ENCODE data around the gene MRPL22. TPM values are rescaled to one million over a fixed set of nuclear protein-coding genes. Genes with fewer than 3 reads are reported as not detected.
"Not testable (repeated sequence)": the region's sequence is repeated elsewhere in the genome, so short reads cannot be mapped to it uniquely, and the experiment has no call there.

Gene MRPL22
- total RNA-seq, 1 experiment from 2014 or later = 77.2 TPM

- TF ChIP-seq CTCF (conservative IDR thresholded peaks at IDR 0.05) = no peak
- H3K79me2 ChIP-seq (ENCODE audit: insufficient read depth, low read length) = peaks cover 9% of the 10 kb centered on the region
Observed at GRCh38 chr5:154937718-154938466, 3.0 kb upstream of the MRPL22 start, which contains the start of gene GEMIN5. Gene GEMIN5, minus strand, starts transcription at chr5:154938211. Its CDS starts 78 bp downstream, at chr5:154938133.

GRCh38 chr5:154939387-154939786 is 1.5 kb upstream of the MRPL22 start:
- not testable (repeated sequence) for H3K27ac Mint-ChIP-seq; H3K14ac ChIP-seq (ENCODE audit: insufficient read depth, low read length); H3K56ac ChIP-seq (ENCODE audit: insufficient read length, low read depth, low read length); H2BK120ac ChIP-seq (ENCODE audit: low read depth, low read length, poor library complexity, severe bottlenecking); H2AK5ac ChIP-seq (ENCODE audit: insufficient read length, low read length); H3K23ac ChIP-seq (ENCODE audit: insufficient read length, low read depth, low read length); H3K79me2 ChIP-seq (ENCODE audit: insufficient read depth, low read length); H3T11ph ChIP-seq (ENCODE audit: low read length); H2BK12ac ChIP-seq (ENCODE audit: insufficient read length, low read depth, low read length); H3K4me3 Mint-ChIP-seq; H4K91ac ChIP-seq (ENCODE audit: insufficient read length, low read depth, low read length); H3K27me3 Mint-ChIP-seq (ENCODE audit: low read depth); H3K9me3 ChIP-seq (ENCODE audit: control insufficient read depth, low read depth, low read length); H3K9me3 Mint-ChIP-seq; H2BK20ac ChIP-seq (ENCODE audit: low read depth, low read length, poor library complexity, severe bottlenecking); H3K4ac ChIP-seq (ENCODE audit: low read depth, low read length); H2BK15ac ChIP-seq (ENCODE audit: low read depth, low read length); DNase-seq; H3K18ac ChIP-seq (ENCODE audit: insufficient read length, low read depth, low read length); H3K27me3 ChIP-seq (ENCODE audit: insufficient read depth, low read length); H4K20me1 ChIP-seq (ENCODE audit: control insufficient read depth, insufficient read depth, insufficient read length); H2BK5ac ChIP-seq (ENCODE audit: insufficient read length, low read length); H3K27ac ChIP-seq (ENCODE audit: insufficient read length, low read depth, low read length); H4K8ac ChIP-seq (replicated peaks; ENCODE audit: insufficient read length, low read depth, low read length); H3K79me1 ChIP-seq (ENCODE audit: insufficient read depth, low read depth, low read length, poor library complexity, severe bottlenecking); H3K9ac ChIP-seq (ENCODE audit: extremely low read depth, insufficient read length, low read length); H2AFZ ChIP-seq (ENCODE audit: low read length); H3K23me2 ChIP-seq (ENCODE audit: insufficient read length, low read depth, low read length, poor library complexity, severe bottlenecking); H3K4me2 ChIP-seq (ENCODE audit: insufficient read depth, insufficient read length, low read length); H3K4me1 ChIP-seq (ENCODE audit: insufficient read depth, low read length); H4K5ac ChIP-seq (ENCODE audit: insufficient read length, low read depth, low read length)
- no CpG with 5 or more reads among the region's 5 CpGs for WGBS (ENCODE audit: extremely low coverage, insufficient read length, low lambda C conversion rate)
- H3K4me1 Mint-ChIP-seq = peaks cover 13 to 16% of the 10 kb centered on the region in 2 experiments
- H3K36me3 Mint-ChIP-seq (ENCODE audit: insufficient read depth in 1 of 3, low read depth in 3 of 3) = peaks cover 11 to 19% (median 13%) of the 10 kb centered on the region in 3 experiments; a peak in 6 of 7 replicates

More at GRCh38 chr5:154937718-154938466, 3.0 kb upstream of the MRPL22 start, which contains the start of gene GEMIN5:
- Histone ChIP-seq H3K23me2 (ENCODE audit: insufficient read length, low read depth, low read length, poor library complexity, severe bottlenecking) (peaks cover 8% of the 10 kb centered on the region), H4K5ac (ENCODE audit: insufficient read length, low read depth, low read length) (no peak within 1 kb of the TSS), H4K91ac (ENCODE audit: insufficient read length, low read depth, low read length) (no peak within 1 kb of the TSS), H3K27ac (ENCODE audit: insufficient read length, low read depth, low read length) (no peak within 1 kb of the TSS), H3K9me3 (ENCODE audit: control insufficient read depth, low read depth, low read length) (no peaks in the 10 kb centered on the region), H3K4ac (ENCODE audit: low read depth, low read length) (no peak within 1 kb of the TSS), H3K9ac (ENCODE audit: extremely low read depth, insufficient read length, low read length) (peak within 1 kb of the TSS; percentile 59), H3K79me1 (ENCODE audit: insufficient read depth, low read depth, low read length, poor library complexity, severe bottlenecking) (no peaks in the 10 kb centered on the region), H2BK20ac (ENCODE audit: low read depth, low read length, poor library complexity, severe bottlenecking) (no peak within 1 kb of the TSS), H2AFZ (ENCODE audit: low read length) (no peak within 1 kb of the TSS), H3K18ac (ENCODE audit: insufficient read length, low read depth, low read length) (peak within 1 kb of the TSS; percentile 37), H3K14ac (ENCODE audit: insufficient read depth, low read length) (no peak within 1 kb of the TSS; the same call in 1 of the 2 replicates), H3K4me1 (ENCODE audit: insufficient read depth, low read length) (no peaks in the 10 kb centered on the region; the same call in 1 of the 2 replicates), H2BK120ac (ENCODE audit: low read depth, low read length, poor library complexity, severe bottlenecking) (no peak within 1 kb of the TSS), H2BK5ac (ENCODE audit: insufficient read length, low read length) (no peak within 1 kb of the TSS), H3K4me2 (ENCODE audit: insufficient read depth, insufficient read length, low read length) (peak within 1 kb of the TSS; percentile 86), H3K27me3 (ENCODE audit: insufficient read depth, low read length) (no peaks in the 10 kb centered on the region), H2BK12ac (ENCODE audit: insufficient read length, low read depth, low read length) (no peak within 1 kb of the TSS), H4K20me1 (ENCODE audit: control insufficient read depth, insufficient read depth, insufficient read length) (no peaks in the 10 kb centered on the region), H3T11ph (ENCODE audit: low read length) (no peak within 1 kb of the TSS), H2BK15ac (ENCODE audit: low read depth, low read length) (no peak within 1 kb of the TSS), H4K8ac (replicated peaks; ENCODE audit: insufficient read length, low read depth, low read length) (no peak within 1 kb of the TSS), H3K56ac (ENCODE audit: insufficient read length, low read depth, low read length) (no peak within 1 kb of the TSS), H3K23ac (ENCODE audit: insufficient read length, low read depth, low read length) (no peak within 1 kb of the TSS), H2AK5ac (ENCODE audit: insufficient read length, low read length) (no peak within 1 kb of the TSS)
- Mint-ChIP-seq H3K27me3 (ENCODE audit: low read depth) (no peaks in the 10 kb centered on the region), H3K4me3 (peak within 1 kb of the TSS; percentile 90), H3K4me1 (peaks cover 13 to 16% of the 10 kb centered on the region in 2 experiments), H3K27ac (peak within 1 kb of the TSS in 2 of 3 experiments; percentile 25 to 83; a peak in 2 of 7 replicates), H3K36me3 (ENCODE audit: insufficient read depth in 1 of 3, low read depth in 3 of 3) (peaks cover 13 to 22% (median 21%) of the 10 kb centered on the region in 3 experiments; a peak in 6 of 7 replicates), H3K9me3 (no peaks in the 10 kb centered on the region)
- no CpG with 5 or more reads among the region's 61 CpGs for WGBS (ENCODE audit: extremely low coverage, insufficient read length, low lambda C conversion rate)
- peak; percentile 93 for DNase-seq
